ENCODE results near the gene CDKN2B-AS1. TPM values are rescaled to one million over a fixed set of nuclear protein-coding genes. Genes with fewer than 3 reads are reported as not detected.

Gene CDKN2B-AS1
- total and polyA plus RNA-seq, 12 donors = 0.13 to 2.5 (median 0.74) TPM; not detected in 1

GRCh38 chr9:22005702-22006606 lies 11.4 kb downstream of the CDKN2B-AS1 start:
- no peak for DNase-seq
- Histone ChIP-seq H3K4me1 (replicated peaks in 1 of 2) (peaks cover 0 to 12% of the 10 kb centered on the region in 2 donors), H3K9me3 (replicated peaks in 1 of 3) (no peaks in the 10 kb centered on the region), H3K27me3 (no peaks in the 10 kb centered on the region), H3K4me3 (no peak overlapping the region), H3K36me3 (replicated peaks in 1 of 2) (no peaks in the 10 kb centered on the region), H3K27ac (no peak overlapping the region)
- TF ChIP-seq CTCF (IDR thresholded peaks at IDR 0.05) (no peak), POLR2A (IDR thresholded peaks at IDR 0.05) (no peak)
- intact Hi-C loops (cut with DNase I) = no loop called here
- 41 to 51% (median 43%) methylated on average over 15 to 44 of the region's 44 CpGs for WGBS, 4 donors

GRCh38 chr9:22008384-22008716 lies 13.8 kb downstream of the CDKN2B-AS1 start:
- H3K9me3 ChIP-seq (replicated peaks in 1 of 3) = no peaks in the 10 kb centered on the region
- no peaks in the 10 kb centered on the region for H3K27me3 ChIP-seq
- H3K4me3 ChIP-seq = peak overlapping the region in 3 of 4 donors; percentile 26 to 71 (median 42)
- DNase-seq = no peak
- TF ChIP-seq CTCF (IDR thresholded peaks at IDR 0.05) (no peak), POLR2A (IDR thresholded peaks at IDR 0.05) (no peak)
- intact Hi-C loops (cut with DNase I) = no loop called here
- H3K4me1 ChIP-seq (replicated peaks in 1 of 2) = peaks cover 0 to 12% of the 10 kb centered on the region in 2 donors
- peak overlapping the region in 4 of 5 donors; percentile 83 to 93 (median 88) for H3K27ac ChIP-seq
- 2 to 4% (median 3%) methylated on average over 7 to 8 of the region's 8 CpGs for WGBS, 4 donors
- H3K36me3 ChIP-seq (replicated peaks in 1 of 2) = no peaks in the 10 kb centered on the region

- intact Hi-C loops (cut with DNase I) = no loop called here
- no peaks in the 10 kb centered on the region for H3K9me3 ChIP-seq (replicated peaks in 1 of 3)
- no peaks in the 10 kb centered on the region for H3K36me3 ChIP-seq (replicated peaks in 1 of 2)
- peak within 1 kb of the TSS; percentile 42 to 74 (median 62) for H3K4me3 ChIP-seq
- H3K4me1 ChIP-seq (replicated peaks in 1 of 2) = peaks cover 0 to 12% of the 10 kb centered on the region in 2 donors
- DNase-seq = peak; percentile 96 to 98 (median 97)
- TF ChIP-seq POLR2A (IDR thresholded peaks at IDR 0.05) (peak; percentile 78 to 92), CTCF (IDR thresholded peaks at IDR 0.05) (peak; percentile 65 to 94 (median 86))
- WGBS, 4 donors = 1 to 2% (median 1%) methylated on average over 17 to 86 of the region's 86 CpGs
- H3K27me3 ChIP-seq = no peaks in the 10 kb centered on the region
- H3K27ac ChIP-seq = peak within 1 kb of the TSS; percentile 83 to 93 (median 87)
These were observed 14.3 kb downstream of the CDKN2B-AS1 start, which contains the start of gene CDKN2B for GRCh38 chr9:22008717-22009505. TSS of gene CDKN2B (minus strand) at chr9:22009305. CDS start at chr9:22008953, 352 bp downstream.

- intact Hi-C loops (cut with DNase I) = no loop called here
- TF ChIP-seq CTCF (IDR thresholded peaks at IDR 0.05) (peak in 3 of 6 experiments; percentile 22 to 34 (median 27)), POLR2A (IDR thresholded peaks at IDR 0.05) (peak in 1 of 2 donors; percentile 61)
- 1 to 4% (median 4%) methylated on average over 5 to 6 of the region's 6 CpGs for WGBS, 4 donors
- Histone ChIP-seq H3K4me3 (peak overlapping the region in 1 of 4 donors; percentile 71), H3K9me3 (replicated peaks in 1 of 3) (no peaks in the 10 kb centered on the region), H3K27me3 (no peaks in the 10 kb centered on the region), H3K27ac (peak overlapping the region; percentile 83 to 93 (median 87)), H3K4me1 (replicated peaks in 1 of 2) (peaks cover 0 to 12% of the 10 kb centered on the region in 2 donors), H3K36me3 (replicated peaks in 1 of 2) (no peaks in the 10 kb centered on the region)
- no peak for DNase-seq
These were observed 14.9 kb downstream of the CDKN2B-AS1 start for GRCh38 chr9:22009506-22009867.
